ENCODE results near the gene GATB.

The GATB gene

GRCh38 chr4:151760712-151761661 is at the start of gene GATB:
Gene GATB, minus strand, starts transcription at chr4:151761007. Its CDS starts 25 bp downstream, at chr4:151760982.
- peak within 1 kb of the TSS; percentile 89 for H3K4me3 ChIP-seq
- no peaks in the 10 kb centered on the region for H3K36me3 ChIP-seq (replicated peaks)
- peak; percentile 96 to 97 for DNase-seq (ENCODE audit: low spot score in 2 of 2)
- peaks cover 10% of the 10 kb centered on the region for H3K4me1 ChIP-seq
- H3K9me3 ChIP-seq: no peaks in the 10 kb centered on the region
- in situ Hi-C loops (cut with MboI; ENCODE audit: low sequenced_read_pairs): no loop called here
- no peaks in the 10 kb centered on the region for H3K27me3 ChIP-seq (ENCODE audit: low read depth)

GRCh38 chr4:151810476-151810875 is 49.7 kb upstream of the GATB start:
- no peak for DNase-seq (ENCODE audit: low spot score in 2 of 2)
- no peaks in the 10 kb centered on the region for H3K36me3 ChIP-seq (replicated peaks)
- no peak overlapping the region for H3K4me3 ChIP-seq
- H3K4me1 ChIP-seq: no peaks in the 10 kb centered on the region
- in situ Hi-C loops (cut with MboI; ENCODE audit: low sequenced_read_pairs): no loop called here
- H3K9me3 ChIP-seq: no peaks in the 10 kb centered on the region
- no peaks in the 10 kb centered on the region for H3K27me3 ChIP-seq (ENCODE audit: low read depth)

- H3K36me3 ChIP-seq (replicated peaks): no peaks in the 10 kb centered on the region
- H3K4me1 ChIP-seq: no peaks in the 10 kb centered on the region
- no peaks in the 10 kb centered on the region for H3K9me3 ChIP-seq
- DNase-seq (ENCODE audit: low spot score in 2 of 2): no peak
- no peaks in the 10 kb centered on the region for H3K27me3 ChIP-seq (ENCODE audit: low read depth)
- H3K4me3 ChIP-seq: no peak overlapping the region
- in situ Hi-C loops (cut with MboI; ENCODE audit: low sequenced_read_pairs): no loop called here
These were observed 48.9 kb upstream of the GATB start for GRCh38 chr4:151809716-151810115.

GRCh38 chr4:151808542-151808941 is 47.7 kb upstream of the GATB start:
- Histone ChIP-seq H3K4me3 (no peak overlapping the region), H3K9me3 (no peaks in the 10 kb centered on the region), H3K4me1 (no peaks in the 10 kb centered on the region), H3K36me3 (replicated peaks) (no peaks in the 10 kb centered on the region), H3K27me3 (ENCODE audit: low read depth) (no peaks in the 10 kb centered on the region)
- no peak for DNase-seq (ENCODE audit: low spot score in 2 of 2)
- in situ Hi-C loops (cut with MboI; ENCODE audit: low sequenced_read_pairs): no loop called here

- H3K27me3 ChIP-seq (ENCODE audit: low read depth): no peaks in the 10 kb centered on the region
- no peaks in the 10 kb centered on the region for H3K4me1 ChIP-seq
- peak; percentile 9 to 31 for DNase-seq (ENCODE audit: low spot score in 2 of 2)
- H3K9me3 ChIP-seq: no peaks in the 10 kb centered on the region
- in situ Hi-C loops (cut with MboI; ENCODE audit: low sequenced_read_pairs): no loop called here
- H3K36me3 ChIP-seq (replicated peaks): no peaks in the 10 kb centered on the region
- no peak overlapping the region for H3K4me3 ChIP-seq
These were observed 47.3 kb upstream of the GATB start for GRCh38 chr4:151808120-151808529.

GRCh38 chr4:151807220-151807619 is 46.4 kb upstream of the GATB start:
- Histone ChIP-seq H3K4me1 (no peaks in the 10 kb centered on the region), H3K27me3 (ENCODE audit: low read depth) (no peaks in the 10 kb centered on the region), H3K9me3 (no peaks in the 10 kb centered on the region), H3K4me3 (no peak overlapping the region), H3K36me3 (replicated peaks) (no peaks in the 10 kb centered on the region)
- in situ Hi-C loops (cut with MboI; ENCODE audit: low sequenced_read_pairs): no loop called here
- DNase-seq (ENCODE audit: low spot score in 2 of 2): no peak

GRCh38 chr4:151806511-151806927 is 45.7 kb upstream of the GATB start:
- in situ Hi-C loops (cut with MboI; ENCODE audit: low sequenced_read_pairs): no loop called here
- no peak for DNase-seq (ENCODE audit: low spot score in 2 of 2)
- H3K36me3 ChIP-seq (replicated peaks): no peaks in the 10 kb centered on the region

GRCh38 chr4:151804821-151805220 is 44.0 kb upstream of the GATB start:
- Histone ChIP-seq H3K9me3 (no peaks in the 10 kb centered on the region), H3K27me3 (ENCODE audit: low read depth) (no peaks in the 10 kb centered on the region), H3K36me3 (replicated peaks) (no peaks in the 10 kb centered on the region), H3K4me3 (no peak overlapping the region), H3K4me1 (peaks cover 2% of the 10 kb centered on the region)
- in situ Hi-C loops (cut with MboI; ENCODE audit: low sequenced_read_pairs): no loop called here
- no peak for DNase-seq (ENCODE audit: low spot score in 2 of 2)

More at GRCh38 chr4:151806511-151806927, 45.7 kb upstream of the GATB start:
- H3K4me3 ChIP-seq: no peak overlapping the region
- H3K4me1 ChIP-seq: no peaks in the 10 kb centered on the region
- no peaks in the 10 kb centered on the region for H3K9me3 ChIP-seq
- no peaks in the 10 kb centered on the region for H3K27me3 ChIP-seq (ENCODE audit: low read depth)

GRCh38 chr4:151804086-151804630 is 43.4 kb upstream of the GATB start:
- Histone ChIP-seq H3K4me1 (peaks cover 2% of the 10 kb centered on the region), H3K36me3 (replicated peaks) (no peaks in the 10 kb centered on the region), H3K4me3 (no peak overlapping the region), H3K27me3 (ENCODE audit: low read depth) (no peaks in the 10 kb centered on the region), H3K9me3 (no peaks in the 10 kb centered on the region)
- in situ Hi-C loops (cut with MboI; ENCODE audit: low sequenced_read_pairs): no loop called here
- no peak for DNase-seq (ENCODE audit: low spot score in 2 of 2)

GRCh38 chr4:151803246-151803645 is 42.4 kb upstream of the GATB start:
- in situ Hi-C loops (cut with MboI; ENCODE audit: low sequenced_read_pairs): no loop called here
- H3K4me3 ChIP-seq: no peak overlapping the region
- no peak for DNase-seq (ENCODE audit: low spot score in 2 of 2)
- no peaks in the 10 kb centered on the region for H3K9me3 ChIP-seq
- H3K4me1 ChIP-seq: peaks cover 2% of the 10 kb centered on the region
- no peaks in the 10 kb centered on the region for H3K27me3 ChIP-seq (ENCODE audit: low read depth)
- no peaks in the 10 kb centered on the region for H3K36me3 ChIP-seq (replicated peaks)

- H3K4me3 ChIP-seq: no peak overlapping the region
- no peaks in the 10 kb centered on the region for H3K27me3 ChIP-seq (ENCODE audit: low read depth)
- no peaks in the 10 kb centered on the region for H3K9me3 ChIP-seq
- in situ Hi-C loops (cut with MboI; ENCODE audit: low sequenced_read_pairs): no loop called here
- DNase-seq (ENCODE audit: low spot score in 2 of 2): peak; percentile 54 to 77
- H3K36me3 ChIP-seq (replicated peaks): no peaks in the 10 kb centered on the region
- H3K4me1 ChIP-seq: peaks cover 2% of the 10 kb centered on the region
These were observed 41.0 kb upstream of the GATB start for GRCh38 chr4:151801547-151802516.

- no peak for DNase-seq (ENCODE audit: low spot score in 2 of 2)
- Histone ChIP-seq H3K4me3 (no peak overlapping the region), H3K27me3 (ENCODE audit: low read depth) (no peaks in the 10 kb centered on the region), H3K9me3 (no peaks in the 10 kb centered on the region), H3K36me3 (replicated peaks) (no peaks in the 10 kb centered on the region), H3K4me1 (peaks cover 2% of the 10 kb centered on the region)
- in situ Hi-C loops (cut with MboI; ENCODE audit: low sequenced_read_pairs): no loop called here
These were observed 38.7 kb upstream of the GATB start for GRCh38 chr4:151799417-151800012.

- no peak for DNase-seq (ENCODE audit: low spot score in 2 of 2)
These were observed 38.0 kb upstream of the GATB start for GRCh38 chr4:151798678-151799416.

More at GRCh38 chr4:151798678-151799416, 38.0 kb upstream of the GATB start:
- Histone ChIP-seq H3K4me1 (peaks cover 2% of the 10 kb centered on the region), H3K36me3 (replicated peaks) (no peaks in the 10 kb centered on the region), H3K9me3 (no peaks in the 10 kb centered on the region), H3K4me3 (no peak overlapping the region), H3K27me3 (ENCODE audit: low read depth) (no peaks in the 10 kb centered on the region)
- in situ Hi-C loops (cut with MboI; ENCODE audit: low sequenced_read_pairs): no loop called here
